GM21381 (cell line): ENCODE measurements around the gene INPP1.
A peak's percentile ranks its signal among the peaks of the same experiment; 100 is the strongest.
"Not testable (repeated sequence)": the region's sequence is repeated elsewhere in the genome, so short reads cannot be mapped to it uniquely, and the experiment has no call there.

Experiments
- ATAC-seq: cut with Tn5 transposase; IDR thresholded peaks from one replicate; pipeline ENCODE4 v1.9.1; 2021; ENCODE audit warnings: mild to moderate bottlenecking, moderate library complexity; ENCODE audit not compliant: unreplicated experiment

Gene INPP1

DNA sequence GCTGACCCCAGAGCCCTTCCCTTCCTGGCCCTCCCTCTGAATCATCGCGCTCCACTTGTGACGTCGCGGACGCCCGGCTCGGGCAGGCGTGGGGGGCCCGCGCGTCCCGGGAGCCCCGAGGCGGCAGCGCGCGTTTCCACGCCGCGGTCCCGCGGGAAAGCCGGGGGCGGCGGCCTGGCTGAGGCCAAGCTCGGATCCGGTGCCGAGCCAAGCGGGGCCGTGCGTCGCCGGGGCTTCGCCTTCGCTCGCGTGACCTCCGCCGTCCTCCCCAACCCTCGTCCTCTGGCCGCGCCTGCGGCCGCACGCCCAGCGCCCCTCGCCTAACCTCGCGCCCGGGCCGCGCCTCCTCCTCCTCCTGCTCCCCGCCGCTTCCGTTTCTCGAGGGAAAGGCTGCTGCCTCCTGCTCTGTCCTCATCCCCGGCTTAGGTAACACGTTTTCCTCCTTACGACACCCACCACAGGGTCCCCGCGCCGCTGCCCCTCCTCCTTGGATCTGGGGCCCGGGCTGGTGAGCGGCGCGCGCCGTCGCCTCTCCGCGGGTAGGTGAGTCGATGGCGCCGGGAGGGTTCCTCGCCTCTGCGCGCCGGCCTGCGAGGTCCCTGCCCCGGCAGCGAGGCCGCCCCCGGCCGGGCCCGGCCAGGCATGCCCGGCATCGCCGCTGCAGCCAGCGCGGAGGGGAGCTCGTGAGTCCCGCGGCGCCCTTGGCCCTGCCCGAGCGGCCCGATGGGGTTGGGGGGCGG lies at the start of gene INPP1:
Gene INPP1, plus strand, starts transcription at position 54 of the 740 bp plus-strand sequence. CDS start 16,514 bp downstream, outside the sequence.
- ATAC-seq, result peak; percentile 64

- ATAC-seq, result not testable (repeated sequence)
Measured at GRCh38 chr2:190297880-190298279, 45.5 kb upstream of the INPP1 start.

- ATAC-seq, result no peak
Measured at GRCh38 chr2:190301032-190301431, 42.4 kb upstream of the INPP1 start.

DNA sequence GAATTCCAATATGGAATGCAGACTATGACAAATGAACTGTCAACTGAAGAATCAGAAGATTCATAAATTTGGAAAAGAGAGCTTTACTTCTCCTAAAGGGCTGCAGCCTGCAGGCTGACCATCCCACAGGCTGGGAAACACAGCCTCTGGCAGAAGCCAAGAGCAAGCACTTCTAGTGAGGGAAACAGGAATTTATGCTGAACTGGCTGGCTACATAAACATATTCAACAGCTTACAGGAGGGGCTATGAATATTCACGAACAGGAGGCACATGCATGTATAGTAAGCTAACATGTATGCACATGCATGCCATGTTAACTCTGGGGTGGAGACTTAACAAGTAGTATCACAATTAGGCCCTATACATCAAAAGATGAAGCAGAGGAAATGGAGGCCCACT lies 41.3 kb upstream of the INPP1 start:
- ATAC-seq, result no peak

DNA sequence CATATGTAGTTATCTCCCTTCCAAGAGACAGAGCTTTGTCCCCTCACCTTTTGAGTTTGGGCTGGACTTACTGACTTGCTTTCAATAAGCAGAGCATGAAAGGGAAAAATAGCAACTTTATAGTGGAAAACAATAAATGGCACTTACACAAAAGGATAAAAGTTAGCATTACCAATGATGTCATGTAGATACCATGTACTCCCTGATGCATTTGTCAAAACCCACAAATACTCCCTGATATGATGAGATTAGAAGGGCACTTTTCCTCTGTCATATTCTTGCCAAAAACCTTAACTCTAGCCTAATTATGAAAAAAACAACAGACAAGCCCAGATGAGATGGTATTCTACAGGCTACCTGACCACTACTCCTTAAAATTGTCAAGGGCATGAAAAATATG lies 39.7 kb upstream of the INPP1 start:
- no peak for ATAC-seq

DNA sequence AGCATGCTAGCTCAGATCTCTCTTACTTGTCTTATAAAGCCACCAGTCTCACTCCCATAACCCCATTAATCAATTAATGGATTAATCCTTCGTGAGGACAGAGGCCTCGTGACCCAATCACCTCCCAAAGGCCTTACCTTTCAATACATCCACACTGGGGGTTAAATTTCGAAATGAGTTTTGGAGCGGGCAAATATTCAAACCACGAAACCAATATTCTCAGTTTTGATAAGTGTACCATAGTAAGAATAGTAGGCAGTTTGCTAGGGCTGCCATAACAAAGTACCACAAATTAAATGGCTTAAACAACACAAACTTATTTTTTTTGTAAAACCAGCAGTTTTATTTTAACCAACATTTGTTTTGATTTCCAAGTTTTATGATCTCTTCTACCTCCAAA lies 39.0 kb upstream of the INPP1 start:
- ATAC-seq, result no peak

DNA sequence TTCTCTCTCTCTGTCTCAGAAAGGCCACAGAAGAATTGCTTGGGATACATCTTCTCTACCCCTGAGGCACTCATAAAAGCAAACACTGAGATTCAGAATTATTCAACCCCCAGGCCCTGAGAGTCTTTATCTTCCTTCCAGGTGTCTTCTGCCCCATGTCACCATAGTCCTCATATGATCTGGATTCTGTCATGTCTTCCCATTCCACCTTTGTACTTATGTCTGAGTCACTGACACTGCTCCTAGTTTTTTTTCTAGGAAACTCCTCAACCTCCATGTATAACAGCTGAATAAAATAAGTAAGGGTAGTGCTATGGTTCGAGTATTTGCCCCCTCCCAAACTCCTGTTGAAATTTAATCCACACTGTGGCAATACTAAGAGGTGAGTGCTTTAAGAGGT lies 35.4 kb upstream of the INPP1 start:
- no peak for ATAC-seq

DNA sequence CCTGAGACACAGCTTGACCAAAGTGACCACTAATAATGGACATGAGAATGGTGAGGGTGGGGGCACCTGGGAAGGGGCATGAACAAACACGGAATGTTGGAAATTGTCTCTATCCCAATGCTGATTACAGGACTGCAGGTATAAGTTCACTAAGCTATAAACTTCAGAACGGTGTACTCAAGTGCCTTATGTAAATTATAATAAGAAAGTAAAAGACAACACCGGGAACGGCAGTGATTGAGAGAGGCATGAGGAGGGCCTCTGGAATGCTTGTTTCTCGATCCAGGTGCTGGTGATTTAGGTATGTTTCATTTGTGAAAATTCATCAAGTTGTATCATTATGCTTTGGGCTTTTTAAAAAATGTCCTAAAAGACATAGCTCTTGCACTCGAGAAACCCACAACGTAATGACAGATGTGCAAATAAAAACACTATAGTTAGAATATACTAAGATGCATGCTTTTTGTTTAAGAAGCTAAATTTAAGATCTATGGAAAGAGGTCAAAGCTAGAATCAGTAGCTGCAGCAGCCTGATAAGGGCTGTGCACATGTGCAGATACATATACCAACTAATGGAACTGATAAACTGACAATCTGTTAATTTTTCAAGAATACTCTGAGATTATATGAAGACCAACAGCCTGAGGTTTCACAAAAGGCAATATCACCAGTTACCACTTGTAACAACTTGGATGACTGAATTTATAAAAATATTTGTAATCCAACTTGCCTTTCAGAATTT lies 31.3 kb upstream of the INPP1 start:
- ATAC-seq, result no peak

GRCh38 chr2:190312635-190313025 lies 30.8 kb upstream of the INPP1 start:
- not testable (repeated sequence) for ATAC-seq

DNA sequence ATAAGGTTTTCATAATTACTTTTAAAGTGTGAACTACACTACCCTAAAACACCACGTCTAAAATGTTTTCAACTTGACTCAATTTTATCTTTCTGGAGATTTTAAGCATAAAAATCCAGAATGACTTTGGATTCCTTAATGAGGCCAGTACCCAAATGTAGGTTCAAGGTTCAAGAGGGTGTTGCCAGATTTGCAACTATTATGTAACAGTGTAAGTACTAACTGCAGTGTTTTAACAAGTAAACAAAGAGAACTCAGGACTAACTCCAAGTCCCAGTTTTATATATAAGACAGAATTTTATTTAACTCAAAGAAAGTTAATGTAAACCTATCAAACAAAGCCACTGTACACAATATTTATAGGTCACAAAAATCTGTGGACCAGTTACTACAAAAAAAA lies 29.5 kb upstream of the INPP1 start:
- no peak for ATAC-seq

GRCh38 chr2:190315273-190315672 lies 28.1 kb upstream of the INPP1 start:
- ATAC-seq, result no peak

GRCh38 chr2:190318514-190318913 lies 24.9 kb upstream of the INPP1 start:
- ATAC-seq, result no peak

GRCh38 chr2:190318931-190319554 lies 24.3 kb upstream of the INPP1 start:
- peak; percentile 34 for ATAC-seq

DNA sequence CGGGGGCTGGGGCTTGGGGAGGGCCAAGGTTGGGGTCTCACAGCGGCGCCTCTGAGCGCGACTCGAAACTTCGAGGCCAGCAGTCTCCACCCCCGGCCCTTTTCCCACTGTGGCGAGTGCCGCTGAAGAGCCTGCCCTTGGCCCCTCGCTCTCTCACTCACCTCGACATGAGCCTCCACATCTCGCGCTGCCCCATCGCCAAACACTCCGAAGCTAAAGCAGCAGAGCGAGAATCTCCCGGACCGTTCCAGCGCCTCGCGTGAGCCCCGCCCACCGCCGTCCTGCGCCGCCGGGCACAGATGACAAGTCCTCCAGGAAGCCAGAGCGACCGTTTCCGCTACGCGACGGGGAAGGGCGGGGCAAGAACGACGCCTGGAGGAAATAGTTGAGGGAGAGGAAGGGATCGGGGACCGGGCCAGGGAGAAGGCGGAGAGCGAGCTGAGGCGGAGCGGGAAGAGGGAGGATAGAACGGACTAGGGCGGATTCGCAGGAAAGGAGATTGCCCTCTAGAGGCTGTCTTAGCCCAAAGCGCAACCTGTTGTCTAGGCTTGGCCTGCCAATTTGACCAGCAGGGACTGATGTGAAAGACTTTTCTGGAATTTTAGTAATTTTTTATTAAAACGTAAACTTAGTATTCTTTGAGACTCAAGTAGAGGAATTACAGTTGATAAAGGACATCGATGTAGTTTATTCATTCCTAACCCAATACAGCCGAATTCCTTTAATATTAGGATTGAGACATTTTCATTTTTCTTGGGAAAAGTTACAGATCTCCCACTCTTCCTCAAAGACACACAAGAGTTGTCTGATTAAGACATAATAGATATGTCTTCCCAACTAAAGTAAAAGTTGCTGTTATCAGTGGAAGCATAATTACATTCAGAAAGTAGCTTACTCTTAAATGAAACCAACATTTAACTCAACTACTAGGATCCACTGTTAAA lies 23.6 kb upstream of the INPP1 start, which contains the start of gene HIBCH:
Gene HIBCH, minus strand, starts transcription at position 272 of the 944 bp plus-strand sequence. Its CDS starts 76 bp downstream, at position 196.
- peak; percentile 93 for ATAC-seq

DNA sequence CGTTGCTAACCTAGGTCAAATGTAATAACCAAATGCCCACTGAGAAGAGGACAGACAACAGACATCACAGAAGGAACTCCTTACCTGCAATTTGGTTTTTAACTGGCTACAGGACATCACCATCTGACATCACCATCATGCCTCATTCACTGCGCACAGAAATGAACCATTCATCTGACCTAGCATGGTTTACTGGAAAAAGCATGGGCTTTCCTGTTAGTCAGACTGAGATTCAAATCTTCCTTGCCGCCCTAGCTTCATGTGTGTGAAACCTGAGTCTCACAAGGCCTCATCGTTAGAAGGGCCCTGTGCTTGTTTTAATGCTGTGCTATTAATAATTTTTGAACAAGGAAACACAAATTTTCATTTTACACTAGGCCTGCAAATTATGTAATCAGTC lies 22.7 kb upstream of the INPP1 start:
- no peak for ATAC-seq

DNA sequence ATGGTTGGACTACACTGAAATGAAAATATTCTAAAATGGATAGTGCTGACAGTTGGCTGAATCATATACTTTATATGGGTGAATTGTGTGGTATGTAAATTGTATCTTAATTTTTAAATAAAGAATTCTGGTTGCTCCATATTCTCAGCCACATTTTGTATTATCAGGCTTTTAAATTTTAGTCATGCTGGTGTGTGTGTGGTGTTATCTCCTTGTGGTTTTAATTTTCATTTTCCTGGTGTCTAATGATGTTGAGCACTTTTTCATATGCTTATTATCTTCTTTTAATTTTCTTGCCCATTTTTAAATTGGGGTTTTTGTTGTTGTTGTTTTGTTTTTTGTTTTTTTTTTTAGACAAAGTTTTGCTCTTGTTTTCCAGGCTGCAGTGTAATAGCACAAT lies 20.0 kb upstream of the INPP1 start:
- no peak for ATAC-seq

DNA sequence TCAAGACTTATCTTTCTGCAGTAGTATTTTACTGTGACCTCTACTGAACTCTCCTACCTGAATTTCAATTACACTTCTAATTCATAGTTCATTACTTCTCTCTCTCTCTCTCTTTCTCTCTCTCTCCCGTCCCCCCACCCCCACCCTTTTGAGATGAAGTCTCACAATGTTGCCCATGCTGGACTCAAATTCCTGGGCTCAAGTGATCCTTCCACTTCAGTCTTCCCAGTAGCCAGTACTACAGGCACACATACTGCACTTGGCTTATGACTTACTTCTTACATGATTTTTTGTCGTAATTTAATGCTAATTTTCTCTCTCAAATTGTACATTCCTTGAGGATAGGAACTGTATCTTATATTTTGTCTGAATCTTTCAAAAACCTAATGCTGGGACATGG lies 17.8 kb upstream of the INPP1 start:
- no peak for ATAC-seq

- ATAC-seq, result no peak
Measured at GRCh38 chr2:190327867-190328572, 15.4 kb upstream of the INPP1 start.

DNA sequence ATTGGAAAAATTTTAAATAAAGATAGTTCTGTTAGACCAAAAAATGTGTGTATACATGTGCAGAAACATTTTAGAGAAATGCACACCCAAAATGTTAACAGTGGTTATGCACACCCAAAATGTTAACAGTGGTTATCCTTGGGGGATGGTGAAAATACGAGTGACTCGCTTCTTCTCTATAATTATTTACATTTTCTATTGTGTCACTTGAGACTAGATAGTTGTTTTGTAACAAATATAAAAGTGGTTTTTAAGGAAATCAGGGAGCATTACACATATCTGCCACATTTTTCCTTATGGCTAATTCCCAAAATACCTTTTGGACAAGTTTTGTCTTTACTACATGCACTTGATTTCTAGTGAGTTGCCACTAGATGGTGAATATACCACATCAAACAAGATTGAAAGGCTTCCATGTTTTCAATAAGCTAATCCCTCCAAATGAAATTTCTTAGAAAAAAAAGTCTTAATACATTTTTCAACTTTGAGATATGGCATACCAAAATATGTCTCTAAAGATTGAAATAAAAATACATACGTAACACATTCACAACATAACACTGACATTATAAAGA lies 14.7 kb upstream of the INPP1 start:
- no peak for ATAC-seq

DNA sequence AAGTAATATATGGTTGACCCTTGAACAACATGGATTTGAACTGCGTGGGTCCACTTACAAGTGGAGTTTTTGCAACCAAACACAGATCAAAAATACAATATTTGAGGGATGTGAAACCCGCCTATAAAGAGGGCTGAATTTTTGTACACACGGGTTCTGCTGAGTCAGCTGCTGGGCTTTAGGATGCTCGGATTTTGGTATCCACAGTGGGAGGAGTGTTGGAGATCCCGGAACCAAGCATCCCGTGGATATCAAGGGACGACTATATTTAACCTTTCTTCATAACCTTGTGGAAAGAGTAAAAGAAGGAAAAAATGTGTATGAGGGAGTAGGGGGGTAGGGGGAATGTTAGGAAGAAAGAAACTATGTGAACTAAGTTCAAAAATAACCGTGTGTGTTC lies 10.0 kb upstream of the INPP1 start:
- ATAC-seq, result no peak
